Measurements from ENCODE around the gene VCPKMT.
"Not testable (repeated sequence)": the region's sequence is repeated elsewhere in the genome, so short reads cannot be mapped to it uniquely, and the experiment has no call there.

The VCPKMT gene

GRCh38 chr14:50092006-50092555 is 24.3 kb downstream of the VCPKMT start:
- DNase-seq (ENCODE audit: low spot score), result no peak

DNA sequence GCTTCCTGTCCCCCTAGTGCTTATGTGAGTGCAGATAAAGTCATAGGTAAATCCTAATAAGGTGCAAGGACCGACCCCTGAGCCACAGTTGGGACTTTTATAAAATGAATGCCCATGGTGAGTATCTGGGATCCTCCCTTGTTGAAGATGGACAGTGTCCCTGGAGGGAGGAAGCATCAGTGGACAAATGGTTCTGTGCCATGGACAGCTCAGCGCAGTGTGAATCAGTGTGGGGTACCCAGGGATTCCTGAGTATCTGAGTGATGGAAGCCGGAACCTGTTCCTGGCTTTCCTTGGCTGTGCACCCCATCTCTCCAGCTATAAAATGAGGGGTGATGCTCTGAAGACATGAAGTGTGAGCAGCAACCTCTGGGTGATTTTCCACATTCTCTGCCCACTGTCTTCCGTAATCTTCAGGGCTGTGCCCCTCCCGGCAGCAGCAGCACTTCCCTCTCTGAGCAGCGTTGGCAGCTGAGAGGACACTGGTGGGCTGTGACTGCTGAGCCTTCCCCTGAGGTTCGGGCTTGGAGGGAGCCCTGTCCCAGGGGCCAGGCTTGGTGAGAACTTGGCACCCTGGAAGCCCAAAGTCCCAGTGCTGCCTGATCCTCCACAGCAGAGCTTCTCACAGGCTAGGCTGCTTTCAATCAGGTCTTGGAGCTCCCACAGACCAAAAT is 25.0 kb downstream of the VCPKMT start:
- DNase-seq (ENCODE audit: low spot score), result no peak

DNA sequence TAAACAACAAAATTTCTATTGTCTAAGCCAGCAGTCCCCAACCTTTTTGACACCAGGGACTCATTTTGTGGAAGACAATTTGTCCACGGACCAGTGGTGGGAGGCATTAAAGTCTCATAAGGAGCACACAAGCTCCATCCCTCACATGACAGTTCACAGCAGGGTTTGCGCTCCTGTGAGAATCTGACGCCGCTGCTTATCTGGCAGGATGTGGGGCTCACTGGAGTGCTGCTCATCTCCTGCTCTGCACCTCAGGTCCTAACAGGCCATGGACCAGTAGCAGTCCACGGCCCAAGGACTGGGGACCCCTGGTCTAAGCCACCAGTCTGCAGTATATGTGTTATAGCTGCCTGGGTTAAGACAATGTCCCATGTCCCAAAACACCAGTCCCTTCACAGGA is 27.2 kb downstream of the VCPKMT start:
- no peak for DNase-seq (ENCODE audit: low spot score)

GRCh38 chr14:50088731-50089130 is 27.6 kb downstream of the VCPKMT start:
- DNase-seq (ENCODE audit: low spot score), result no peak

DNA sequence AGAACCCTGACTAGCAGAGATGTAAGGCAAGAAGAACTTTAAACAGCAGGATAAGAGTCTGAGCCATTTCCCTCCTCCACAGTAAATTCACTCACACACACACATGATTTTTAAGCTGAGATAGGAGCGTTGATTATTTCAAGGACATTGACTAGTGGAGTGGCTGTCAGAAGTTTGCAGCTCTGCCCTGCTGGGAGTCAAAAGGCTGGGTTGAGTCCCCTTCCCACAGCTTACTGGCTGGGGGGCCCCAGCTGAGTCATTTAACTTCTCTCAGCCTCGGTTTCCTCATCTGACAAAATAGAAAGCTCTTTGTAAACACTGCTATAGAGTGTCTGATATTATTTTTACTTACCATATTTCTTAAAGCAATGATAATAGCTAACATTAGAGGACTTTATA is 28.3 kb downstream of the VCPKMT start:
- no peak for DNase-seq (ENCODE audit: low spot score)

DNA sequence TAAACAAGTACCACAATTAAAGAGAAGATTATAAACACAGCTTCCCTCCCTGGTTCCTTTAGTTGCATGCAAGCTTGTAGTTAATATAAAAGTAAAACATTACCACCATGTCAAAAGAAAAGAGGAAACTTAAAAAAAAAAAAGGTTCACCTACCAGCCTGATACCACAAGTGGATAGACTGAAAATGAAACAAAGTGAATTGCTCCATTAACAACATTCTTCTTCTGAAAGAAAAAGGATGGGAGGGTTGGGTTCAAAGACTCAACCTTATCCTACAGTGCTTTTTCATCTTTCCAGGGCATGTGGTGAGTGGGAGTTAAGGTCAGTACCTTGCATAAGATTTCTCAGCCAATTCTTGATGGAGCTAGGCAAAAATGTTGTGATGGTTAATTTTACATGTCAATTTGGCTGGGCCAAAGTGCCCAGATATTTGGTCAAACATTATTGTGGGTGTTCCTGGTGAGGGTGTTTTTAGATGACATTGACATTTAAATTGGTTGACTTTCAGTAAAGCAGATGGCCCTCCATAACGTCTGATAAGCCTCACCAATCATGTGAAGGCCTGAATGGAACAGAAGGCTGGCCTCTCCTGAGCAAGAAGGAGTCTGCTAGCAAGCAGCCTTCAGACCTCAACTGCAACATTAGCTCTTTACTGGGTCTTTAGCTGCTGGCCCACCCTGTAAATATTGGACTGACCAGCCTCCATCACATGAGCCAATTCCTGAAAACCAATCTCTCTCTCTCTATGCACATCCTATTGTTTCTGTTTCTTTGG is 28.8 kb downstream of the VCPKMT start:
- DNase-seq (ENCODE audit: low spot score), result no peak

- DNase-seq (ENCODE audit: low spot score), result no peak
These were observed 30.1 kb downstream of the VCPKMT start for GRCh38 chr14:50086321-50086711.

DNA sequence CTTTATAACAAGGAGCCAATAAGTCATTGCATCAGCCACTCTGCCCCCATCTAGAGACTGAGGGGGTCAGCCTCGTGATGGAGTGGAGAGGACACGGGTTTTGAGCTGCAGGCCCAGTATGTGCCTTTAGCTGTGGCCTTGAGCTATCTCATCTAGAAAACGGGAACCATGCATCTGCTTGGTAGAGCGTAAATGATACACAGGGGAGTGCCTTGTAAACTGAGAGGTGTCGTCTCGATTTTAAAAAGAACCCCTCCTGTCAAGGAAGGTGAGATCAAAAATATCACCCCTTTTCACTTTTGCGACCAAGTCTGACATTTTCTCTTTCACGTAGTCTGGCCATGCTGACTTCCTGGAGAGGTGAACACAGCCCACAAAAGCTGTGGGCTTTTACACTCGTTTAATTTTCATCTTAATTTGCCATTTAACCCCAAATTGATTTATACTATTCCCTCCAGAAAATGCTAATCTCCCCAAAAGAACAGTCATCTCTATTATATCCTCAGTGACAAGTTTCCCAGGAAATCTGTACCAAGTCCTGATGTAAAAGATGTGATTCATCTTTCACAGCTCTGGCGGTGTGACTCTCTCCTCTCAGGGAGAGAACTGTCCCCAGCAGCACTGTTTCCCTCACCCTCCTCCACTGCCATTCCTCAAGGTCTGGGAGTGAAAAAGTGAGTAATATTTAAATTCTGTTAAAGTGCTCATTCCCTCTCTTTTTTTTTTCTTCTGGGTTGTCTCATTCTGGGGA is 30.6 kb downstream of the VCPKMT start:
- DNase-seq (ENCODE audit: low spot score), result no peak

DNA sequence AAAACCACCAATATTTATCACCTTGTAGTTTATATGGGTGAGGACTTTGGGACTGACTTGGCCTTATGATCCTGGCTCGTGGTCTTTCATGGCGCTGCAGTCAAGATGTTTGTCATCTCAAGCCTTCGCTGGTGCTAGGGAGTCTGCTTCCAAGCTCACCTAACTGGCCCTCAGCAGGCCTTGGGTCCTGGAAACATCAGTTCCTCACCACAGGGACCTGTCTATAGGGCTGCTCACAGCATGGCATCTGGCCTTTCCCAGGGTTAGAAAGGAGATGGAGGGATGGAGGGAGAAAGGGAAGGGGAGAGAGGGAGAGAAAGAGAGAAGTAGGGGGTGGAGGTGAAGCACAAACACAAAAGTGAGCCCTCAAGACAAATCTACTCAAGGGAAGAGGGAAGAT is 31.7 kb downstream of the VCPKMT start:
- DNase-seq (ENCODE audit: low spot score), result no peak

DNA sequence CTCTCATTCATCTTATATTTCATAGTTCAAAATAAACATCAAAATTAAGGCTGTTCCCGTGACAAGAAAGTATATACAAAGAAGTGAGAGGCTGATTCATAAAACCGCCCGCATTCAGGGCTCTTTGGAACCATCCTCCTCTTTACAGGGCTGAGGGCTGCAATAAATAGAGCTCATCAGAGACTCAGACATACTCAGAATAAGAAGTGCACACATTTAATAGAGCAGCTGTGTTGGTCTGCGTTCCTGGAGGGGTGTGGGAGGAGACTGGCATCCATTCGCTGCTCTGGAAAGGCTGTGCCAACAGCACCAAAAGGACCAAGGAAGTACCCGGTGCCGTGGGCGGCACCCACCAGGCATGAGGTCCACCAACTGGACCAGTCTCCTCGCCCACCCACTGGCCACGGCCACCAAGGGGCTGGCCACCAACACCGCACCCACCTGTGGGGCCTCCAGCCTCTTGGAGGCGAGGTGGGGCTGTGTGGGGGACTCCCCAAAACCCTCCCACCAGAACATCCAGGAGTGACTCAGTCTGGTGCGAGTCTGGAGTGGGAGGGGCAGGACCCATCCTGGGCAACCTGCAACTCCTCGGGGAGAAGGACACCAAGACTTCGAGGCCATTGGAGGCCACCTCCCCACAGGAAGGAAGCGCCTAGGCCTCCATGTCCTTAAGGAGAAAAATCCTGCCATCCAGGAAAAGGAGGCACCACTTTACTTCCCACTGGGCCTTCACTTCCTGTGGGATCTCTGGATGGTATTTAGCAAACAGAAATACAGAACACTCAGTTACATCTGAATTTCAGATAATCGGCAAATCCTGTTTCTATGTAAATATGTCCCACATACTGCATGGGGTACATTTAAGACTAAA is 32.7 kb downstream of the VCPKMT start:
- DNase-seq (ENCODE audit: low spot score), result no peak

DNA sequence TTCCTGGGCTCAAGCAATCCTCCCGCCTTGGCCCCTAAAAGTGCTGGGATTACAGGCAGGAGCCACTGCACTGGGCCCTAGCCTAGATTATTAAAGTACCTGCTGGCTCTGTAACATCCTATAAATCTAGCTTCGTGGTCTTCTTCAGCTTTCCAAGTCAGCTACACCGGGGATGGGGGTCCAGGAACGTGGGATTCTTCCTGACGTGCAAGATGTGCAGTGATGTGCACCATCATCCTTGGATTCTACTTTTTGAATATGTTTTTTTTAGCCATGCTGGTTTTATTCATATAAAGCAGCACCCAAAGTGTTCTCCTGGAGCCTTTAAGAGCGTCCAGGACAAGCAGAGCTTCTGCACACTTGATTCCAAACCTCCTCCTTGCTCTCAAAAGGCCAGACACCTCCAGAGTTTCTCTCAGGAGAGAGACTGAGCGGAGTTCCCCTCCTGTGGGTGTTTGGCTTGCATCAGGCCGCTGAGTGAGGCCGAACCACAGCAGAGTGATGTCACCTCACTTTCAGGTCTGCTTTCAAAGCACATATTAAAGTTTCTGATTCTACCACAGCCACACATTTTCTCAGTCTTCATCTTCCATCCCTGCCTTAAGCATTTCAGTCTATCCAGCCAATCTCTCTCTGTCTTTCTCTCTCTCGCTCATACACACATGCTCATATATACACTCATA is 33.4 kb downstream of the VCPKMT start:
- DNase-seq (ENCODE audit: low spot score), result no peak

DNA sequence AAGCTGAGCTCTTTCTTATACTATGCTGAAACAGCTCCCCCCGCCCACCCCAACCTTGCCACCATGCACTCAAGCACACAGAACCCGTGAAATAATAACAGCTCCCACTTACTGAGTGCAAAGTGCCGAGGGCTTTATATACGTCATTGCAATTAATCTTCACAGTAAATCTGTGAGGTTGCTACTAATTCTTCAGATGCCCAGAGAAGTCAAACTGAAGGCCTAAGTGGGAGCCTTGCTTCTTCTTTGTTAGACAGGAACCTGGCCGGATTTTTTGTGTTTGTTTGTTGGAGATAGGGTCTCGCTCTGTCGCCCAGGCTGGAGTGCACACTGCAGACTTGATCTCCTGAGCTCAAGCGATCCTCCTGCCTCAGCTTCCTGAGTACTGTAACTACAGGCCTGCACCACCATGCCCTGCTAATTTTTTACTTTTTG is 34.0 kb downstream of the VCPKMT start:
- no peak for DNase-seq (ENCODE audit: low spot score)

GRCh38 chr14:50079103-50079502 is 37.3 kb downstream of the VCPKMT start:
- not testable (repeated sequence) for DNase-seq (ENCODE audit: low spot score)

DNA sequence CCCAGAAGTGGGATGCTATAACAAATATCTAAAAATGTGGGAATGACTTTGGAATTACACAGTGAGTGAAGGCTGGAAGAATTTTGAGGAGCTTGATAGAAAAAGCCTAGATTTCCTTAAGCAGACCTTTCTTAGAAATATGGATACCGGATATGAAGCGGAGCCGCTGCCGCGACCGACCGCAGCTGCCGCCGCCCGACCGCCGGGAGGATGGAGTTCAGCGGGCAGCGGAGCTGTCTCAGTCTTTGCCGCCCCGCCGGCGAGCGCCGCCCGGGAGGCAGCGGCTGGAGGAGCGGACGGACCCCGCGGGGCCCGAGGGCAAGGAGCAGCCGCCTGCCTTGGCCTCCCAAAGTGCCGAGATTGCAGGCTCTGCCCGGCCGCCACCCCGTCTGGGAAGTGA is 42.7 kb downstream of the VCPKMT start:
- DNase-seq (ENCODE audit: low spot score), result not testable (repeated sequence)

- no peak for DNase-seq (ENCODE audit: low spot score)
These were observed 44.0 kb downstream of the VCPKMT start for GRCh38 chr14:50072395-50072794.

DNA sequence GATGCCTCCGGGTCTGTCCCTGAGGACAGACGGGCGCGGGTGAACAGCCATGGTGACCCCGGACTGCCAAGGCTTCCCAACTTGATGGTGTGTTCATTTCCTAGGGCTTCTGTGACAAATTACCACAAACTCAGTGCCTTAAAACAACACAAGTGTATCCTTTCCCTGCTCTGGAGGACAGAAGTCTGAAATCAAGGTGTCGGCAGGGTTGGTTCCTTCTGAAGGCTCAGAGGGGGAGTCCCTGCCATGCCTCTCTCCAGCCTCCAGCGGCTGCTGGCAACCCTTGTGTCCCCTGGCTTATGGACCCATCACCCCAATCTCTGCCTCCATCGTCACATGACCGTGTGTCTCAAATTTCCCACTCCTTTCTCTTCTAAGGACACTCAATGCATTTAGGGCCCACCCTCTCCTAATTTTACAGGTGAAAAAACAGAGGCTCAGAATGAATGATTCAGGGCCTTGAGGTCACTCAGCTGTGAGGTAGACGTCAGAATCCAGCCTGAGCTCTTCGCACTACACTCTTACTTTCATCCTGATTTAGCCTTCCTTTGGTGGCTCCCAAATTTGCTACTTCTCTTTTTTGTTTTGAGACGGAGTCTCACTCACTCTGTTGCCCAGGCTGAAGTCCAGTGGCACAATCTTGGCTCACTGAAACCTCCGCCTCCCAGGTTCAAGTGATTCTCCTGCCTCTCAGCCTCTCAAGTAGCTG is 45.4 kb downstream of the VCPKMT start:
- DNase-seq (ENCODE audit: low spot score), result no peak

DNA sequence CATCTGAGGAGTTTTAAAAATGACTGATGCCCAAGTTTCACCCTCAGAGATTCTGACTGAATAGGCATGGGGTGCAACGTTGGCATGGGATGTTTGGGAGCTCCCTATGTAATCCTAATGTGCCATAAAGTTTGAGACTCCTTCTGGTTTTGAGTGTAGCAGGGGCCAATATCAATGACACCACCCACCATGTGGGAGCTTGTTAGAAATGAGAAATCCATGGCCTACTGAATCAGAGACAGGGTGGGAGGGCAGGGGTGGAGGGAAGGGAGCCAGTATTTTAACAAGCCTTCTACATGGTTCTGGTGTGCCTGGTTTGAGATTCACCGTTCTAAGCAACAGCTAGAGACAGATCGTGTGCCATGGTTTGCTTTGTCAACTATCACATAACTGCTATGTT is 46.1 kb downstream of the VCPKMT start:
- no peak for DNase-seq (ENCODE audit: low spot score)

- no peak for DNase-seq (ENCODE audit: low spot score)
These were observed 47.0 kb downstream of the VCPKMT start for GRCh38 chr14:50069325-50069724.

DNA sequence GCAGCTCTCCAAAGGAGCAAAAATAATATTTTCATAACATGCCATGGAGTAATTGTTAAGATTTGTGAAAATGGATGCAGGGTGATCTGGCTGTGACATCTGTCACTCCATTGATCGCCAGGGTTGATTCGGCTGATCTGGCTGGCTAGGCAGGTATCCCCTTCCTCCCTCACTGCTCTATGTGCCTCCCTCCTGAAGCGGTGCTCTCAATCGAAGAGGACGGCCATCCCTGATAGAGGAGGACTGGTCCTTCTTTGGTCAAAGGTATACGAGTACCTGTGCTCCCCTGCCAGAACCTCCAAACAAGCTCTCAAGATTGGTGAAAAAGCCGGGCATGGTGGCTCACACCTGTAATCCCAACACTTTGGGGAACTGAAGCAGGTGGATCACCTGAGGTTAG is 47.9 kb downstream of the VCPKMT start:
- DNase-seq (ENCODE audit: low spot score), result no peak

DNA sequence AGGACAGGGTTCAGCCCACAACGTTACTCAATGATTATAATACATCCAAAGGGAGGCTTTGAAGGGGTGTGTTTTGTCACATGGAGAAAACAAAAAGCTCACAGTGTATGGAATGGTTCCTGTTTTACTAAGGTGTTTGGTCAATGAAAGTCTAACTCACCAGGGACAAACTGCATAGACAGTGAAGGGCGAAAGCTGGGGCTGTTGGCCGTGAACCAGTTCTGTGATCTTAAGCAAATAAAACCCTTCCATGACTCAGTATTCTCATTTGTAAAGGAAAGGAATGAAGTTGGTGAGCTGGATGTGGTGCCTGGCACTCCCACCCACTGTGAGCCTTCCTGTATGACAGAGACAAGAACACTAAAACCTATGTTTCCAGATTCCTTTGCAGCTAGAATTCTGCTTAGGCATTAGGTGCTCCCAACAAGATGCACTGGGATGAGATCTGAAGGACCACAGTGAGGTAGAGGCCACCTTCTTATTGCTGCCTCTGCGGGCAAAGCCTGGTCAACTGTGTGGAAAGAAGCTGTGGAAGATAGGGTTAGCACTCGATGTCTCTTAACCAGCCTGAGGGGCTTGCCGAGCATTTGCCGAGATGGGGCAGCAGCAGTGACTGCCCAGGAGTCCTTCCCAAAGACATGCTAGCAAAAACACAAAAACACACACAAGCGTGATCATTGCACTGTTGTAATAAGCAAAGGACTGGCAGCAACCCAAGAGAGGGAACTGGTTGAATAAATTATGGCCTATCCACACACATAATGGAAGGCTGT is 48.5 kb downstream of the VCPKMT start:
- no peak for DNase-seq (ENCODE audit: low spot score)

Measured in HuH-7 (cell line).